CD4-positive, alpha-beta memory T cell (primary cell): Measurements from ENCODE around the gene SMO. TPM values are rescaled to one million over a fixed set of nuclear protein-coding genes. Genes with fewer than 3 reads are reported as not detected.
"Not testable (repeated sequence)": the region's sequence is repeated elsewhere in the genome, so short reads cannot be mapped to it uniquely, and the experiment has no call there.

Experiments used
- CTCF ChIA-PET: fragments of 350-600 bp; sonication (Branson Sonifier 250); formaldehyde crosslinking; loops from one replicate; lab custom pipeline; 2021; ENCODE audit warnings: inconsistent platforms; ENCODE audit not compliant: partially characterized antibody; lab: Charles Lee
- POLR2A ChIA-PET: fragments of 350-600 bp; sonication (Branson Sonifier 250); formaldehyde crosslinking; loops from one replicate; lab custom pipeline; 2021; ENCODE audit not compliant: partially characterized antibody; lab: Charles Lee
- DNase-seq, 5 donors: peaks; one replicate each; pipeline versions ENCODE4 v3.0.0 to v3.0.0-alpha.2; 2020 to 2022; ENCODE audit warnings: mixed read lengths in 1 of 5
- H3K27ac ChIP-seq: one replicate; pipeline ENCODE4 v1.7.0; 2013; ENCODE audit warnings: low read depth, low read length
- H3K27me3 ChIP-seq: 2 replicates; pipeline ENCODE4 v1.7.0; 2013; ENCODE audit warnings: mild to moderate bottlenecking, low read length, moderate library complexity; ENCODE audit not compliant: insufficient read depth
- H3K36me3 ChIP-seq: 2 replicates; pipeline ENCODE4 v1.7.0; 2013; ENCODE audit warnings: mild to moderate bottlenecking, low read length, moderate library complexity; ENCODE audit not compliant: insufficient read depth
- H3K4me1 ChIP-seq: 2 replicates; pipeline ENCODE4 v1.7.0; 2013; ENCODE audit warnings: mild to moderate bottlenecking, low read length, moderate library complexity; ENCODE audit not compliant: insufficient read depth
- H3K4me3 ChIP-seq, 2 donors: one replicate each; pipeline ENCODE4 v1.7.0; 2013; ENCODE audit warnings: low read length in 2 of 2, mild to moderate bottlenecking in 1 of 2
- H3K9me3 ChIP-seq, 2 donors: one replicate each; pipeline ENCODE4 v1.7.0; 2013; ENCODE audit warnings: low read length in 2 of 2, control low read depth in 1 of 2; ENCODE audit not compliant: control insufficient read depth in 1 of 2
- H3K27ac Mint-ChIP-seq, 7 donors: one replicate each; pipeline ENCODE4 v1.8.0; 2020 to 2021; ENCODE audit warnings: mixed read lengths in 7 of 7, mild to moderate bottlenecking in 6 of 7, inconsistent platforms in 3 of 7, moderate library complexity in 3 of 7
- H3K27me3 Mint-ChIP-seq, 2 donors: one replicate each; pipeline ENCODE4 v1.8.0; 2020 to 2021; ENCODE audit warnings: mixed read lengths in 2 of 2
- H3K36me3 Mint-ChIP-seq, 2 donors: one replicate each; pipeline ENCODE4 v1.8.0; 2020 to 2021; ENCODE audit warnings: mixed read lengths in 2 of 2, inconsistent platforms in 1 of 2, mild to moderate bottlenecking in 1 of 2
- H3K4me1 Mint-ChIP-seq, 4 donors: one replicate each; pipeline ENCODE4 v1.8.0; 2020 to 2021; ENCODE audit warnings: mixed read lengths in 4 of 4, mild to moderate bottlenecking in 1 of 4
- H3K4me3 Mint-ChIP-seq, 8 donors: one replicate each; pipeline ENCODE4 v1.8.0; 2020 to 2021; ENCODE audit warnings: mixed read lengths in 8 of 8, mild to moderate bottlenecking in 7 of 8, moderate library complexity in 6 of 8, inconsistent platforms in 3 of 8
- H3K9me3 Mint-ChIP-seq, 8 donors: one replicate each; pipeline ENCODE4 v1.8.0; 2020 to 2021; ENCODE audit warnings: mixed read lengths in 8 of 8, mild to moderate bottlenecking in 5 of 8, inconsistent platforms in 3 of 8, moderate library complexity in 1 of 8
- intact Hi-C: fragments of 100-400 bp; cut with micrococcal nuclease; formaldehyde crosslinking; loops from one replicate; pipeline ENCODE4 v1.15.1; 2023
- polyA plus RNA-seq, 2 donors: library from polyadenylated mRNA; unstranded; fragments of 300-500 nt; fragmentation: Illumina TruSeq; gene quantifications; one replicate each; pipeline ENCODE4 v1.2.3, GENCODE V29; 2021
- total RNA-seq, 2 experiments: library from RNA; stranded (reverse); gene quantifications; one replicate each; pipeline ENCODE4 v1.2.3, GENCODE V29; 2021

SMO gene
- total and polyA plus RNA-seq, 4 experiments from 2014 or later: not detected

GRCh38 chr7:129240119-129240820, 51.8 kb downstream of the SMO start:
- peaks cover 0 to 4% (median 0%) of the 10 kb centered on the region in 8 donors for H3K9me3 Mint-ChIP-seq
- peak overlapping the region in 2 of 7 donors; percentile 3 to 29 for H3K27ac Mint-ChIP-seq
- intact Hi-C loops: no loop called here
- no peak for DNase-seq
- ChIA-PET CTCF (interaction anchor here (1.6 kb wide), 1 partner anchor 22 kb away, joined by 4 read pairs; no protein-coding TSS in a partner anchor), POLR2A (no interaction called here)
- no peaks in the 10 kb centered on the region for H3K36me3 ChIP-seq
- no peaks in the 10 kb centered on the region for H3K4me1 ChIP-seq
- H3K27me3 Mint-ChIP-seq: no peaks in the 10 kb centered on the region
- no peaks in the 10 kb centered on the region for H3K27me3 ChIP-seq
- H3K4me1 Mint-ChIP-seq: peaks cover 13 to 19% (median 14%) of the 10 kb centered on the region in 4 donors
- H3K27ac ChIP-seq: no peak overlapping the region
- H3K4me3 Mint-ChIP-seq: no peak overlapping the region
- H3K9me3 ChIP-seq: no peaks in the 10 kb centered on the region
- H3K4me3 ChIP-seq: no peak overlapping the region
- H3K36me3 Mint-ChIP-seq: peaks cover 2 to 19% of the 10 kb centered on the region in 2 donors

DNA sequence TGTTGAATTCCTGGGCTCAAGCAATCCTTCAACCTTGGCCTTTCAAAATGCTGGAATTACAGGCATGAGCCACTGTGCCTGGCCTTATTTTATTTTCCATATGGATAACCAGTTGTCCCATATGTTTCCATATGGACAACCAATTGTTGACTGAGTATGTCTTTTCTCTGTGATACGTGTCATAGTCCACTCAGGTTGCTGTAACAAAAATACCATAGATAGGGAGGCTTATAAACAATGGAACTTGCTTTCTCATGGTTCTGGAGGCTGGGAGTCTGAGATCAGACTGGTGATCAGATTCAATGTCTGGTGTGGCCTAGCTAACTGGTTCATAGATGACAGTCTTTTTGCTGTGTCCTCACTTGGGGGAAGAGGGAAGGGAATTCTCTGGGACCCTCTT, 55.8 kb downstream of the SMO start:
- H3K4me3 ChIP-seq: no peak overlapping the region
- Mint-ChIP-seq H3K4me3 (no peak overlapping the region), H3K36me3 (peaks cover 5 to 21% of the 10 kb centered on the region in 2 donors), H3K27ac (no peak overlapping the region), H3K27me3 (no peaks in the 10 kb centered on the region), H3K4me1 (peaks cover 10 to 21% (median 16%) of the 10 kb centered on the region in 4 donors), H3K9me3 (peaks cover 0 to 4% (median 0%) of the 10 kb centered on the region in 8 donors)
- DNase-seq: no peak
- no peaks in the 10 kb centered on the region for H3K27me3 ChIP-seq
- H3K4me1 ChIP-seq: no peaks in the 10 kb centered on the region
- no peaks in the 10 kb centered on the region for H3K36me3 ChIP-seq
- no peaks in the 10 kb centered on the region for H3K9me3 ChIP-seq
- intact Hi-C loops: no loop called here
- CTCF ChIA-PET: no interaction called here
- POLR2A ChIA-PET: no interaction called here
- H3K27ac ChIP-seq: no peak overlapping the region

DNA sequence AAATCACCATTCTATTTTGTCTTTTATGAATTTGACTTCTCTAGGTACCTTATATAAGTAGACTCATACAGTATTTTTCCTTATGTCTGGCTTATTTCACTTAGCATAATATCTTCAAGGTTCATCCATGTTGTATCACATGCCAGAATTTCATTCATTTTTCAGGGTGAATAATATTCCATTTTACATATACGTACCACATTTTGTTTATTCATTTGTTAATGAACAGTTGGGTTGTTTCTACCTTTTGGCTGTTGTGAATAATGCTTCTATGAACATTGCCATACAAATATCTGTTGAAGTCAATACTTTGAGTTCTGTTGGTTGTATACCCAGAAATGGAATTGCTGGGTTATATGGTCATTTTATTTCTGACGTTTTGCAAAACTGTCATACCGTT, 57.1 kb downstream of the SMO start:
- Histone ChIP-seq H3K36me3 (no peaks in the 10 kb centered on the region), H3K27ac (no peak overlapping the region), H3K4me3 (no peak overlapping the region), H3K4me1 (no peaks in the 10 kb centered on the region), H3K27me3 (no peaks in the 10 kb centered on the region), H3K9me3 (no peaks in the 10 kb centered on the region)
- CTCF ChIA-PET: no interaction called here
- Mint-ChIP-seq H3K36me3 (peaks cover 5 to 21% of the 10 kb centered on the region in 2 donors), H3K27ac (no peak overlapping the region), H3K9me3 (peaks cover 0 to 4% (median 0%) of the 10 kb centered on the region in 8 donors), H3K27me3 (no peaks in the 10 kb centered on the region), H3K4me3 (no peak overlapping the region), H3K4me1 (peaks cover 1 to 14% (median 9%) of the 10 kb centered on the region in 4 donors)
- DNase-seq: no peak
- intact Hi-C loops: no loop called here
- POLR2A ChIA-PET: interaction anchor here (0.7 kb wide), 1 partner anchor 20 kb away, joined by 3 read pairs; no protein-coding TSS in a partner anchor

DNA sequence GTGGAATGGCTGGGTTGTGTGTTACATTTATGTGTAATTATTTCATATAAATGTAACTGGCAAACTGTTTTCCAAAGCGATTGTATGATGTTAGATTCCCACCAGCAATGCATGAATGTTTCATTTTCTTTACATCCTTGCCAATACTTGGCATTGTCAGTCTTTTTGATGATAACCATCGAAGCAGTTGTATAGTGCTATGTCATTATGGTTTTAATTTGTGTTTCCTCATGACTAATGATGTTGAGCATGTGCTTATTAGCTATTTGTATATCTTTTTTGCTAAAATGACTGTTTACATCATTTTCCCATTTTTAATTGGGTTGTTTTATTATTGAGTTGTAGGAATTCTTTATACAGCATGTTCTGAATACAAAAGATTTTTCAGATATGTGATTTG, 58.7 kb downstream of the SMO start:
- H3K9me3 Mint-ChIP-seq: peaks cover 0 to 4% (median 0%) of the 10 kb centered on the region in 8 donors
- H3K4me3 ChIP-seq: no peak overlapping the region
- H3K27me3 ChIP-seq: no peaks in the 10 kb centered on the region
- no peak overlapping the region for H3K27ac Mint-ChIP-seq
- no peak overlapping the region for H3K4me3 Mint-ChIP-seq
- POLR2A ChIA-PET: interaction anchor here (1.1 kb wide), 1 partner anchor 23 kb away, joined by 5 read pairs; the partner anchor contains the start of gene AHCYL2
- no peak overlapping the region for H3K27ac ChIP-seq
- H3K27me3 Mint-ChIP-seq: no peaks in the 10 kb centered on the region
- no peak for DNase-seq
- H3K4me1 ChIP-seq: no peaks in the 10 kb centered on the region
- no peaks in the 10 kb centered on the region for H3K36me3 ChIP-seq
- peaks cover 5 to 21% of the 10 kb centered on the region in 2 donors for H3K36me3 Mint-ChIP-seq
- no peaks in the 10 kb centered on the region for H3K9me3 ChIP-seq
- intact Hi-C loops: no loop called here
- peaks cover 0 to 13% (median 9%) of the 10 kb centered on the region in 4 donors for H3K4me1 Mint-ChIP-seq
- CTCF ChIA-PET: interaction anchor here (0.6 to 1.5 kb wide), 2 partner anchors 11 to 24 kb away, joined by 3 to 8 read pairs; no protein-coding TSS in a partner anchor

DNA sequence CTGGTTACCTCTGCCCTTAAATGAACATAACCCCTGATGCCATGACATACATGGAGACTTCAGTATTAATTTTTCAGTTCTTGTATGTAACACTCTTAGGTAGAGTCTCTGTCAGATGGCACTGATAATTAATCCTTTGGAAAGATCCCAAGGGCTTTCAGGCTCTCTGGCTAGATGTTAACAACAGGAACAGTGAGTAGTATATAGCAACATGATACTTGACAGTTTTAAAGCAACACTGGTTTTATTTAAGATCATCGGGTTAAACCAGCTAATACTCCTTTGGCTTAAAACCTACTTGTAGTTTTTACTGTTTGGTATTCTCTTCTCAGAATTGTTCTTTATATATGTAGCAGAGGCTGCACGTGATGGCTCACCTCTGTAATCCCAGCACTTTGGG, 63.7 kb downstream of the SMO start:
- ChIA-PET CTCF (no interaction called here), POLR2A (no interaction called here)
- peaks cover 0 to 3% of the 10 kb centered on the region in 2 donors for H3K36me3 Mint-ChIP-seq
- Histone ChIP-seq H3K9me3 (no peaks in the 10 kb centered on the region), H3K27me3 (no peaks in the 10 kb centered on the region), H3K27ac (no peak overlapping the region), H3K36me3 (no peaks in the 10 kb centered on the region), H3K4me3 (no peak overlapping the region), H3K4me1 (no peaks in the 10 kb centered on the region)
- peak overlapping the region in 1 of 7 donors; percentile 39 for H3K27ac Mint-ChIP-seq
- H3K9me3 Mint-ChIP-seq: no peaks in the 10 kb centered on the region
- H3K27me3 Mint-ChIP-seq: no peaks in the 10 kb centered on the region
- intact Hi-C loops: no loop called here
- H3K4me3 Mint-ChIP-seq: no peak overlapping the region
- DNase-seq: no peak
- peaks cover 1 to 16% (median 8%) of the 10 kb centered on the region in 4 donors for H3K4me1 Mint-ChIP-seq

DNA sequence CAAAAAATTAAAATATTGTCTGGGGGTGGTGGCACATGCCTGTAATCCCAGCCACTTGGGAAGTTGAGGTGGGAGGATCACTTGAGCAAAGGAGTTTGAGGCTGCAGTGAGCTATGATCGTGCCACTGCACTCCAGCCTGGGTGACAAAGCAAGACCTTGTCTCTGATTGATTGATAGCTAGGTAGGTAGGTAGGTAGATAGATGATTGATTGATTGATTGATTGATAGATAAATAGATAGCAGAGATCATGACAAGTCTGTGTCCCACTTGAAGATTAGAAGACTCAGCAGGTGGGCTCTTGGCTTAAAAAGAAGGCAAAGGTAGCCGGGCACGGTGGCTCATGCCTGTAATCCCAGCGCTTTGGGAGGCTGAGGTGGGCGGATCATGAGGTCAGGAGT, 64.2 kb downstream of the SMO start:
- H3K9me3 ChIP-seq, H3K4me3 ChIP-seq, POLR2A ChIA-PET, DNase-seq, H3K4me3 Mint-ChIP-seq, H3K27me3 Mint-ChIP-seq, H3K27me3 ChIP-seq, H3K36me3 ChIP-seq, H3K27ac Mint-ChIP-seq, H3K4me1 ChIP-seq, intact Hi-C loops, H3K9me3 Mint-ChIP-seq, H3K36me3 Mint-ChIP-seq, H3K27ac ChIP-seq: not testable (repeated sequence)
- H3K4me1 Mint-ChIP-seq: peaks cover 5 to 19% (median 9%) of the 10 kb centered on the region in 4 donors
- CTCF ChIA-PET: interaction anchor here (2.7 kb wide), 1 partner anchor 34 kb away, joined by 10 read pairs; no protein-coding TSS in a partner anchor

- Histone ChIP-seq H3K27ac (no peak overlapping the region), H3K4me3 (no peak overlapping the region), H3K36me3 (no peaks in the 10 kb centered on the region), H3K9me3 (no peaks in the 10 kb centered on the region), H3K27me3 (no peaks in the 10 kb centered on the region), H3K4me1 (peaks cover 11% of the 10 kb centered on the region)
- Mint-ChIP-seq H3K9me3 (no peaks in the 10 kb centered on the region), H3K27me3 (no peaks in the 10 kb centered on the region), H3K4me3 (no peak overlapping the region), H3K4me1 (peaks cover 17 to 37% (median 24%) of the 10 kb centered on the region in 4 donors), H3K36me3 (peaks cover 0 to 3% of the 10 kb centered on the region in 2 donors), H3K27ac (no peak overlapping the region)
- ChIA-PET CTCF (interaction anchor here (1.2 to 1.4 kb wide), 2 partner anchors 9 to 36 kb away, joined by 3 read pairs; no protein-coding TSS in a partner anchor), POLR2A (interaction anchor here (0.6 to 0.7 kb wide), 2 partner anchors 17 to 731 kb away, joined by 4 to 5 read pairs; no protein-coding TSS in a partner anchor)
- intact Hi-C loops: no loop called here
- no peak for DNase-seq
Observed at GRCh38 chr7:129255800-129256199, 67.4 kb downstream of the SMO start.
